22Rv1 (cell line): Measurements from ENCODE around the gene ZDBF2.

Experiments used
- H3K27ac ChIP-seq: fragments of 450-650 bp; 2 replicates; pipeline ENCODE4 v1.5.1; 2017
- ZFX ChIP-seq: fragments of 450-650 bp; IDR thresholded peaks from 2 replicates; pipeline ENCODE4 v1.6.1; 2017; ENCODE audit warnings: antibody characterized with exemption, borderline replicate concordance
- TF ChIP-seq, protein P1 (sequence below): fragments of 450-650 bp; IDR thresholded peaks from 2 replicates; pipeline ENCODE4 v1.5.1; 2017; ENCODE audit warnings: mild to moderate bottlenecking

The ZDBF2 gene

DNA sequence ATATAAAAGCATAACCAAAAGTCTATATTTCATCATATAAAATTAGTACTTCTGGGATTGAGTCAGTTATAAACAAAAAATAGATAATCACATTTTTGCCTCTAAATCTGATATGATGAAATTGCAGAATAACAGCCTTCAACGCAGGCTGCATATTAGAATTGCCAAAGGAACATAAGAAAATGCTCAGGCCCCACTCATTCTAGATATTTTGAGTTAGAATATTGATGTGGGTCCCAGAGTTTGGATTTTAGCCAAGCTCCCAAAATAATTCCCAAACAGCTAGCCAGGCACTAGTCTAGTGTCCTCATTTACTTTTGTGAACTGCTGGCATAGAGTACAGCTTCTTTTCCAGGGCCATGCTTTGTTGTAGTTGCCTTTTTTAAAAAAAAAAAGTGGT is 63.5 kb downstream of the ZDBF2 start:
- TF ChIP-seq ZFX = no peak
- TF ChIP-seq, protein P1, sequence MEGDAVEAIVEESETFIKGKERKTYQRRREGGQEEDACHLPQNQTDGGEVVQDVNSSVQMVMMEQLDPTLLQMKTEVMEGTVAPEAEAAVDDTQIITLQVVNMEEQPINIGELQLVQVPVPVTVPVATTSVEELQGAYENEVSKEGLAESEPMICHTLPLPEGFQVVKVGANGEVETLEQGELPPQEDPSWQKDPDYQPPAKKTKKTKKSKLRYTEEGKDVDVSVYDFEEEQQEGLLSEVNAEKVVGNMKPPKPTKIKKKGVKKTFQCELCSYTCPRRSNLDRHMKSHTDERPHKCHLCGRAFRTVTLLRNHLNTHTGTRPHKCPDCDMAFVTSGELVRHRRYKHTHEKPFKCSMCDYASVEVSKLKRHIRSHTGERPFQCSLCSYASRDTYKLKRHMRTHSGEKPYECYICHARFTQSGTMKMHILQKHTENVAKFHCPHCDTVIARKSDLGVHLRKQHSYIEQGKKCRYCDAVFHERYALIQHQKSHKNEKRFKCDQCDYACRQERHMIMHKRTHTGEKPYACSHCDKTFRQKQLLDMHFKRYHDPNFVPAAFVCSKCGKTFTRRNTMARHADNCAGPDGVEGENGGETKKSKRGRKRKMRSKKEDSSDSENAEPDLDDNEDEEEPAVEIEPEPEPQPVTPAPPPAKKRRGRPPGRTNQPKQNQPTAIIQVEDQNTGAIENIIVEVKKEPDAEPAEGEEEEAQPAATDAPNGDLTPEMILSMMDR = no peak
- no peak overlapping the region for H3K27ac ChIP-seq

DNA sequence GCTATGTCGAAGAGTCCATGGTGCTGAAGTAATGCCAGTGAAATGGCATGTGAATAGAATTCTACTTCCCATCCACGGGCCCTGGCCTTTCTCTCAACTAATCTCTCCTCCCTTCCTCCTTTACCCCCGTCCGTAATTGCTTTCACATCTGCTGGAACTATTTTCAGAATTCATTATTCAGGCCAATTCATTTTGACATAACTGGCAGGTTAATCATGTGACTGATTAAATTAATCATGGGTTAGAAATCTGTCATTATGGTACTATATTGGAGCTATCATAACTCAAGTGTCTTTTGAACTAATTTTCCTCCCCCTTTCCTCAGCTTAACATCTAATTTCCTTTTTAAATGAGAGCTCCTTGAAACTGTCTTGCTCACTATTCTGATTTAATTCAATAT is 66.9 kb downstream of the ZDBF2 start:
- no peak overlapping the region for H3K27ac ChIP-seq
- TF ChIP-seq, protein P1 = no peak
- no peak for TF ChIP-seq ZFX

DNA sequence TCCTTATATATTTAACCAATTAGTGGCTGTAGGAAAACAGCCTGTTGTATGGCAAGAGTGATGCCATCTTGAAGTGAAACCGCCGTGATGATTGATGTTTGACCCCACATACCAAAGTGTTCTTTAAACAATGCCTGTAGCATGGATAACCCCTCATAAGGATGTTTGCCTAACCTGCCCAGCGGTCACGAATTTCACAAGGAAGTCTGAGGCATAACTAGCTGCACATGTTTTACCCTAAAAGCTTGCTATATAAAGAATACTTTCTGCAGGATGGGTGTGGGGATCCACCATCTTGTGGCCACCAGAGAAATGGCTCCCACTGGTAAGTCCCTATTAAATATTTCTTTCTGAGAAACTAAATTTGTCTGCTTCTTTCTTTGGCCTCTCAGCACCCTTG is 68.7 kb downstream of the ZDBF2 start:
- no peak for TF ChIP-seq ZFX
- TF ChIP-seq, protein P1 = no peak
- H3K27ac ChIP-seq = no peak overlapping the region

DNA sequence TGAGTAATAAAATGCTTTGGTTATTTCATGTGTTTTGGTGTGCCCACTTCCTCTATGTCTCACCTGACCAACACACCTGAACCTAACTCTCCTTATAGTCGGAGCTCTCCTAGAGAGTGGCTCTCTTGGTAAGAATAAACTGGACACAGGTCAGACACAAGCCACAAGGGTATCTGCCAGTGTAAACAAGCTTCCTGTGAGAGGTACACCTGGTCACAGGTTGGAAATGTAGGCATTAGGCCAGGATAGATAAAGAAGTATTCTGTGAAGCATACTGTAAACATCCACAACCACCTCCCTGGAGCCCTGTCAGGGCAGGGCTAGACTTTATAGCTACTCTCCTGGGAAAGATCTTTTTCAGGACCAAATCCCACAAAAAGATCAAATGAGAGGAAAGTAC is 69.4 kb downstream of the ZDBF2 start:
- H3K27ac ChIP-seq = no peak overlapping the region
- TF ChIP-seq, protein P1 = no peak
- TF ChIP-seq ZFX = no peak

DNA sequence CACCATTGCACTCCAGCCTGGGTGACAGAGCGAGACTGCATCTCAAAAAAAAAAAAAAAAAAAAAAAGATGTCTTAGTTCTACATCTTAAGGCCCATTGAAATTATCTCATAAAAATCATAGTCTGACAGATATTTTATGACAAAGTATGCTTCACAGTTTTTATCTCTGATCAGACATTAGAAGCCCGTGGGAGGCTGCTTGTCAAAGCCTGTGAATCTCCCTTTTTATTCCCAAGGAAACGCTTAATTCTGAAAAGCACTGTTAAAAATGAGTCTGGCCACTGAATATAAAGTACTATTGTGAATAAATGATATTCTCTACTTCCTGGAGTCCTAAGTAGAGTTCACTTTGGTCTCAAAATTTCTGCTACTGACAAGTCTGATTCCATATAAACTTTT is 71.1 kb downstream of the ZDBF2 start:
- TF ChIP-seq ZFX = no peak
- TF ChIP-seq, protein P1 = no peak
- H3K27ac ChIP-seq = no peak overlapping the region

DNA sequence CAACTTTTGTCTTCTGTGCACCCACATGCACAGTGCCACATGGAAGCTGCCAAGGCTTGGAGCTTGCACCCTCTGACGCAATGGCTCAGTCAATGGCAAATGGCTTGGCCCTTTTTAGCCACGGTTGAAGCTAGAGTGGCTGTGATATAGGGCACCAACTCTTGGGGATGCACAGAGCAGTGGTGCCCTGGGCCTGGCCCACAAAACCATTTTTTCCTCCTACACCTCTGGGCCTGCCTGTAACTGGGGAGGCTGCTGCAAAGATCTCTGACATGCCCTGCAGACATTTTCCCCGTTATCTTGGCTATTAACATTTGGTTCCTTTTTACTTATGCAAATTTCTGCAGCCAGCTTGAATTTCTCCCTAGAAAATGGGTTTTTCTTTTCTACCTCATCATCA is 74.9 kb downstream of the ZDBF2 start:
- no peak overlapping the region for H3K27ac ChIP-seq
- TF ChIP-seq, protein P1 = no peak
- no peak for TF ChIP-seq ZFX

DNA sequence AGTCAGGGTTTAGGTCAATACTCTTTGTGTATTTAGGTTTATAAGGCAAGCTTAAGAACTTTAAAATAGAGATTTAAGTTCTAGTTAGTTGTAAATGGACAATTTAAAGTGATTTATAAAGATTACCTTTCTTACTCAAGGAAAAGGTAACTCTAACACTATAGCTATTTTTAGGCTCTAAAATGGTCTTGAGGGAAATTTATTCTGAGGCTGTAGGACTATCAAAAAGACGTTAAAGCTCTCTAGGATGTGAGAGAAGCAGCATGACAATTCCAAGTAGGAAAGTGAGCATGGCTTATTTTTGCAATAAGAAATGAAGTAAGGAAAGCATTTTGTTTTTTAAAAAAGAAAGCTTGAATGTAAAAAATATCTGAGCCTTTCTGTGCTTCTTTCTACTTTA is 78.1 kb downstream of the ZDBF2 start:
- H3K27ac ChIP-seq = no peak overlapping the region
- TF ChIP-seq, protein P1 = no peak
